HCT116 (cell line): Measurements from ENCODE around the gene FKBP15.

Source experiments
- EZH2 ChIP-seq: fragments of 200-600 bp; sonication (generic); IDR thresholded peaks from 2 replicates; pipeline ENCODE4 v1.6.1; 2017; ENCODE audit warnings: antibody characterized with exemption, mixed run types
- POLR2A ChIP-seq: IDR thresholded peaks from 2 replicates; pipeline ENCODE4 v1.7.0; 2011; ENCODE audit warnings: borderline replicate concordance; ENCODE audit not compliant: insufficient read depth, insufficient read length; ENCODE audit errors: extremely low read depth
- POLR2AphosphoS5 ChIP-seq: IDR thresholded peaks from 2 replicates; pipeline ENCODE4 v1.6.1; 2011; ENCODE audit warnings: mild to moderate bottlenecking, low read depth, low read length, moderate library complexity
- RAD21 ChIP-seq: IDR thresholded peaks from 2 replicates; pipeline ENCODE4 v1.6.1; 2012; ENCODE audit warnings: low read depth, mild to moderate bottlenecking
- SRF ChIP-seq: IDR thresholded peaks from 2 replicates; pipeline ENCODE4 v1.6.1; 2012; ENCODE audit warnings: low read depth
- TCF7L2 ChIP-seq: IDR thresholded peaks from 2 replicates; pipeline ENCODE4 v1.7.0; 2011; ENCODE audit warnings: borderline replicate concordance, inconsistent platforms; ENCODE audit not compliant: insufficient read depth, insufficient read length; ENCODE audit errors: extremely low read depth
- TF ChIP-seq, protein P1 (sequence below), 3 experiments: fragments of 200-600 bp in 1 of 3; sonication (generic) in 1 of 3; IDR thresholded peaks in 2 of 3; conservative IDR thresholded peaks in 1 of 3; 2 replicates each; pipeline ENCODE4 v1.5.1; 2012 to 2017; ENCODE audit warnings: low read depth in 2 of 3, low read length in 2 of 3, antibody characterized with exemption in 1 of 3, borderline replicate concordance in 1 of 3, control low read depth in 1 of 3, mild to moderate bottlenecking in 1 of 3, mixed read lengths in 1 of 3, mixed run types in 1 of 3, moderate library complexity in 1 of 3; ENCODE audit not compliant: insufficient read depth in 1 of 3
- TF ChIP-seq, protein P2 (sequence below): IDR thresholded peaks from 2 replicates; pipeline ENCODE4 v1.6.1; 2012

DNA sequence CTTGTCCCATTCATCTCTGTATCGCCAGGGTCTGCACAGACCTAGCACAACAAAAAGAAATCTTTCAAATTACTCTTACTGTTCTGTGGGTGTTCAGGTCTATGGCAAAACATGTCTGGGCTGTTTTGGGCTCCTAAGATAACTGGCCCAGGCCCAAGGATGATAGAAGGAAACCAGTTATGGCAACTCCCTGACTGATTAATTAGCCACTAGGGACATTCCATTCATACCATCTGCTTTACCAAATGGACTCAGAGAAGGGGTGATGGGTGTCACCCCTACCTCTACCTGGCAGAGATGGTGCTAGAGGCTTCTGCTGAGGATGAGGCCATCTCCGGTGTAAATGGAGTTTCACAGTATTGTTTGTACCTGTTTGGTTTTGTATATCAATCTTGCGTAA lies 68.4 kb downstream of the FKBP15 start:
- TF ChIP-seq EZH2: no peak
- TF ChIP-seq, protein P1, sequence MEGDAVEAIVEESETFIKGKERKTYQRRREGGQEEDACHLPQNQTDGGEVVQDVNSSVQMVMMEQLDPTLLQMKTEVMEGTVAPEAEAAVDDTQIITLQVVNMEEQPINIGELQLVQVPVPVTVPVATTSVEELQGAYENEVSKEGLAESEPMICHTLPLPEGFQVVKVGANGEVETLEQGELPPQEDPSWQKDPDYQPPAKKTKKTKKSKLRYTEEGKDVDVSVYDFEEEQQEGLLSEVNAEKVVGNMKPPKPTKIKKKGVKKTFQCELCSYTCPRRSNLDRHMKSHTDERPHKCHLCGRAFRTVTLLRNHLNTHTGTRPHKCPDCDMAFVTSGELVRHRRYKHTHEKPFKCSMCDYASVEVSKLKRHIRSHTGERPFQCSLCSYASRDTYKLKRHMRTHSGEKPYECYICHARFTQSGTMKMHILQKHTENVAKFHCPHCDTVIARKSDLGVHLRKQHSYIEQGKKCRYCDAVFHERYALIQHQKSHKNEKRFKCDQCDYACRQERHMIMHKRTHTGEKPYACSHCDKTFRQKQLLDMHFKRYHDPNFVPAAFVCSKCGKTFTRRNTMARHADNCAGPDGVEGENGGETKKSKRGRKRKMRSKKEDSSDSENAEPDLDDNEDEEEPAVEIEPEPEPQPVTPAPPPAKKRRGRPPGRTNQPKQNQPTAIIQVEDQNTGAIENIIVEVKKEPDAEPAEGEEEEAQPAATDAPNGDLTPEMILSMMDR (IDR thresholded peaks at IDR 0.05 in 2 of 3, conservative IDR thresholded peaks at IDR 0.05 in 1 of 3; ENCODE audit: borderline replicate concordance in 1 of 3, insufficient read depth in 1 of 3, low read depth in 2 of 3, low read length in 2 of 3): no peak
- no peak for TF ChIP-seq POLR2A
- TF ChIP-seq, protein P2, sequence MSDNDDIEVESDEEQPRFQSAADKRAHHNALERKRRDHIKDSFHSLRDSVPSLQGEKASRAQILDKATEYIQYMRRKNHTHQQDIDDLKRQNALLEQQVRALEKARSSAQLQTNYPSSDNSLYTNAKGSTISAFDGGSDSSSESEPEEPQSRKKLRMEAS: no peak
- no peak for TF ChIP-seq TCF7L2
- no peak for TF ChIP-seq RAD21
- TF ChIP-seq POLR2AphosphoS5: no peak
- no peak for TF ChIP-seq SRF
